ENCODE results near the gene UPK2. TPM values are rescaled to one million over a fixed set of nuclear protein-coding genes. Genes with fewer than 3 reads are reported as not detected.

Gene UPK2
- polyA plus RNA-seq, 1 donor from 2014 or later, result not detected

DNA sequence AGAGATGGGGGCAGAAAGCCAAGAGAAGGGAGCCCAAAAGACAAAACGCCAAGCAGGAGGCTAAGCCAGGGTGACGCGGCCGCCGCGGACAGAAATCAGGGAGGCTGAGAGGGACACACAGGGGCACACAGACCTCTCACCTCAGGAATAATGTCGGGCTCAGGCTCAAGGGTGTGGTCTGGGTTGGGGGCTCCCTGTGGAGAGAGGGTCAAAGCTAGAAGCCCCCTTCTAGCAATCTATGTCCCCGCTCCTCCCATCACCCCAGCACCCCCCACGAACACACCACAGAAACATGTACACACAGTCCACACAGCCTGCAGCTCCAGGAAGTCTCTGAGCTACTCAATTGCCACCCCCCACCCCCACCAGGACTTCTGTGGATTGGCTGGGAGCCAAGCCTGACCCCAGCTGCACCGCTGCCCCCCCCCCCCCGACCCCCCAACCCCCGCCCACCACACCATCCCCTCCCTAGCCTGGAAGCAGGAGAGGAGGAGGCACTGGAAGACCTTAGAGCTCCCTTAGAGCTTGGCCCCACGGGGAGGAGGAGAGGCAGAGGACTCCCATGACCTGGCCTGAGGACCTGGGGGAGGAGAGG, 37.3 kb upstream of the UPK2 start:
- peaks cover 64% of the 10 kb centered on the region for H3K79me2 ChIP-seq (replicated peaks; ENCODE audit: insufficient read depth, low read length)
- peak overlapping the region; percentile 100 for H3K4me3 ChIP-seq (ENCODE audit: low read length)
- no peak overlapping the region for H3K27ac ChIP-seq (ENCODE audit: low read length)
- peaks cover 36% of the 10 kb centered on the region for H4K20me1 ChIP-seq (ENCODE audit: insufficient read depth)
- H3K27me3 ChIP-seq (ENCODE audit: insufficient read depth, low read depth, low read length), result no peaks in the 10 kb centered on the region
- no peak overlapping the region for H3K4me2 ChIP-seq (ENCODE audit: low read length)
- no peak overlapping the region for H2AFZ ChIP-seq (ENCODE audit: low read depth, low read length)
- TF ChIP-seq MXI1 (conservative IDR thresholded peaks at IDR 0.05; ENCODE audit: poor library complexity, severe bottlenecking) (no peak), EZH2 (IDR thresholded peaks at IDR 0.05; ENCODE audit: borderline replicate concordance, insufficient read depth, low read length, poor library complexity, severe bottlenecking) (no peak), RAD21 (conservative IDR thresholded peaks at IDR 0.05) (no peak), POLR2AphosphoS5 (IDR thresholded peaks at IDR 0.05) (no peak), TAF1 (IDR thresholded peaks at IDR 0.05; ENCODE audit: low read depth) (no peak)
- TF ChIP-seq, protein P1, sequence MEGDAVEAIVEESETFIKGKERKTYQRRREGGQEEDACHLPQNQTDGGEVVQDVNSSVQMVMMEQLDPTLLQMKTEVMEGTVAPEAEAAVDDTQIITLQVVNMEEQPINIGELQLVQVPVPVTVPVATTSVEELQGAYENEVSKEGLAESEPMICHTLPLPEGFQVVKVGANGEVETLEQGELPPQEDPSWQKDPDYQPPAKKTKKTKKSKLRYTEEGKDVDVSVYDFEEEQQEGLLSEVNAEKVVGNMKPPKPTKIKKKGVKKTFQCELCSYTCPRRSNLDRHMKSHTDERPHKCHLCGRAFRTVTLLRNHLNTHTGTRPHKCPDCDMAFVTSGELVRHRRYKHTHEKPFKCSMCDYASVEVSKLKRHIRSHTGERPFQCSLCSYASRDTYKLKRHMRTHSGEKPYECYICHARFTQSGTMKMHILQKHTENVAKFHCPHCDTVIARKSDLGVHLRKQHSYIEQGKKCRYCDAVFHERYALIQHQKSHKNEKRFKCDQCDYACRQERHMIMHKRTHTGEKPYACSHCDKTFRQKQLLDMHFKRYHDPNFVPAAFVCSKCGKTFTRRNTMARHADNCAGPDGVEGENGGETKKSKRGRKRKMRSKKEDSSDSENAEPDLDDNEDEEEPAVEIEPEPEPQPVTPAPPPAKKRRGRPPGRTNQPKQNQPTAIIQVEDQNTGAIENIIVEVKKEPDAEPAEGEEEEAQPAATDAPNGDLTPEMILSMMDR (IDR thresholded peaks at IDR 0.05; ENCODE audit: poor library complexity, severe bottlenecking), result no peak
- H3F3A ChIP-seq (ENCODE audit: insufficient read depth, low read length, poor library complexity, severe bottlenecking), result no peaks in the 10 kb centered on the region
- no peaks in the 10 kb centered on the region for H3K36me3 ChIP-seq (ENCODE audit: insufficient read depth, low read length)
- no peaks in the 10 kb centered on the region for H3K9me3 ChIP-seq (ENCODE audit: low read length)
- peak overlapping the region; percentile 9 for H3K9ac ChIP-seq (ENCODE audit: low read length)
- H3K9me2 ChIP-seq (ENCODE audit: insufficient read depth, low read length), result no peaks in the 10 kb centered on the region

DNA sequence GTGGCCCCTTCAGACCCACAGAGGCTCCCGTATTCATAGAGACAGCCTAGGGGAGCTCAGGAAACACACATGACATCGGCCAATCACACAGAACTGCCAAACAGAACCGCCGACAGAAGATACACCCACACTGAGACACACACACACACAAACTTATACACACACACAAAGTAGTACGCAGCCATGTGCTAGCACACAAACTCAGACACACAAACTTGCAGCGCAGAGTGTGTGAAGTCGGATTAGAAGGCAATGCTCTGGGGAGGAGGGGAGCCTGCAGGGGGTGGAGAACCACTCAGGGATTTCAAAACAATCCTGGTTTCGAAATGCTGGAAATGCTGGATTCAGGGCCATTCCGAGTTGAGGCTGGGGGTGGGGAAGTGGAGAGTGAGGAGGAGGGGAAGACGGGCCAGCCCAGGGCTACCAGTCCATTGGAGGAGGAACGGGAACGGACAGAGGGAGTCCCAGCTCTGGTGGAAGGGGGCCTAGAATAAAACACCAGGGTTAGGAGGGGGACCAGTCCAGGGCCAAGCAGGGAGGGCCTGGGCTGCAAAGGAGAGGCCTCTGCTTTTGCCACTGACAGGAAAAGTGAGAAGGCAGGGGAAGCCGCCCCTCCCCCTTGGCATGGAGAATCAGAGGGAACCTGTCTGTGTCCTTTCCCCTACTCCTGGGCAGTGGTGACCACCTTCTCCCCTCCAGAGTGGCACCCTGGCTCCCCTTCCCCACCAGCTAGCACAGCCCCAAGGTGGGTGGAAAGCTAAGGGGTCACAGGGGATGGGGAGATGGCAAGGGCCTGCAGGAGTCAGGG, 34.8 kb upstream of the UPK2 start:
- peaks cover 46% of the 10 kb centered on the region for H4K20me1 ChIP-seq (ENCODE audit: insufficient read depth)
- no peak overlapping the region for H2AFZ ChIP-seq (ENCODE audit: low read depth, low read length)
- H3K79me2 ChIP-seq (replicated peaks; ENCODE audit: insufficient read depth, low read length), result peaks cover 70% of the 10 kb centered on the region

More for the DNA sequence above, 34.8 kb upstream of the UPK2 start:
- no peak overlapping the region for H3K27ac ChIP-seq (ENCODE audit: low read length)
- H3K4me3 ChIP-seq (ENCODE audit: low read length), result peak overlapping the region; percentile 100
- TF ChIP-seq MXI1 (conservative IDR thresholded peaks at IDR 0.05; ENCODE audit: poor library complexity, severe bottlenecking), result no peak
- TF ChIP-seq, protein P1 (IDR thresholded peaks at IDR 0.05; ENCODE audit: poor library complexity, severe bottlenecking), result no peak
- TF ChIP-seq, protein P2, sequence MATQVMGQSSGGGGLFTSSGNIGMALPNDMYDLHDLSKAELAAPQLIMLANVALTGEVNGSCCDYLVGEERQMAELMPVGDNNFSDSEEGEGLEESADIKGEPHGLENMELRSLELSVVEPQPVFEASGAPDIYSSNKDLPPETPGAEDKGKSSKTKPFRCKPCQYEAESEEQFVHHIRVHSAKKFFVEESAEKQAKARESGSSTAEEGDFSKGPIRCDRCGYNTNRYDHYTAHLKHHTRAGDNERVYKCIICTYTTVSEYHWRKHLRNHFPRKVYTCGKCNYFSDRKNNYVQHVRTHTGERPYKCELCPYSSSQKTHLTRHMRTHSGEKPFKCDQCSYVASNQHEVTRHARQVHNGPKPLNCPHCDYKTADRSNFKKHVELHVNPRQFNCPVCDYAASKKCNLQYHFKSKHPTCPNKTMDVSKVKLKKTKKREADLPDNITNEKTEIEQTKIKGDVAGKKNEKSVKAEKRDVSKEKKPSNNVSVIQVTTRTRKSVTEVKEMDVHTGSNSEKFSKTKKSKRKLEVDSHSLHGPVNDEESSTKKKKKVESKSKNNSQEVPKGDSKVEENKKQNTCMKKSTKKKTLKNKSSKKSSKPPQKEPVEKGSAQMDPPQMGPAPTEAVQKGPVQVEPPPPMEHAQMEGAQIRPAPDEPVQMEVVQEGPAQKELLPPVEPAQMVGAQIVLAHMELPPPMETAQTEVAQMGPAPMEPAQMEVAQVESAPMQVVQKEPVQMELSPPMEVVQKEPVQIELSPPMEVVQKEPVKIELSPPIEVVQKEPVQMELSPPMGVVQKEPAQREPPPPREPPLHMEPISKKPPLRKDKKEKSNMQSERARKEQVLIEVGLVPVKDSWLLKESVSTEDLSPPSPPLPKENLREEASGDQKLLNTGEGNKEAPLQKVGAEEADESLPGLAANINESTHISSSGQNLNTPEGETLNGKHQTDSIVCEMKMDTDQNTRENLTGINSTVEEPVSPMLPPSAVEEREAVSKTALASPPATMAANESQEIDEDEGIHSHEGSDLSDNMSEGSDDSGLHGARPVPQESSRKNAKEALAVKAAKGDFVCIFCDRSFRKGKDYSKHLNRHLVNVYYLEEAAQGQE (IDR thresholded peaks at IDR 0.05; ENCODE audit: borderline replicate concordance), result no peak
- TF ChIP-seq SMC3 (conservative IDR thresholded peaks at IDR 0.05; ENCODE audit: poor library complexity), result no peak
- TF ChIP-seq EP300 (conservative IDR thresholded peaks at IDR 0.05; ENCODE audit: poor library complexity, severe bottlenecking), result no peak
- TF ChIP-seq RAD21 (conservative IDR thresholded peaks at IDR 0.05), result no peak
- no peaks in the 10 kb centered on the region for H3K9me3 ChIP-seq (ENCODE audit: low read length)
- H3K9me2 ChIP-seq (ENCODE audit: insufficient read depth, low read length), result no peaks in the 10 kb centered on the region
- no peaks in the 10 kb centered on the region for H3F3A ChIP-seq (ENCODE audit: insufficient read depth, low read length, poor library complexity, severe bottlenecking)
- peak overlapping the region; percentile 95 for H3K4me2 ChIP-seq (ENCODE audit: low read length)
- peak overlapping the region; percentile 96 for H3K9ac ChIP-seq (ENCODE audit: low read length)
- no peaks in the 10 kb centered on the region for H3K36me3 ChIP-seq (ENCODE audit: insufficient read depth, low read length)
- H3K27me3 ChIP-seq (ENCODE audit: insufficient read depth, low read depth, low read length), result no peaks in the 10 kb centered on the region

Data from neural cell (in vitro differentiated cells).